ENCODE results near the gene TMEM127.
A peak's percentile ranks its signal among the peaks of the same experiment; 100 is the strongest.
"Not testable (repeated sequence)": the region's sequence is repeated elsewhere in the genome, so short reads cannot be mapped to it uniquely, and the experiment has no call there.

Gene TMEM127, protein sequence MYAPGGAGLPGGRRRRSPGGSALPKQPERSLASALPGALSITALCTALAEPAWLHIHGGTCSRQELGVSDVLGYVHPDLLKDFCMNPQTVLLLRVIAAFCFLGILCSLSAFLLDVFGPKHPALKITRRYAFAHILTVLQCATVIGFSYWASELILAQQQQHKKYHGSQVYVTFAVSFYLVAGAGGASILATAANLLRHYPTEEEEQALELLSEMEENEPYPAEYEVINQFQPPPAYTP

DNA sequence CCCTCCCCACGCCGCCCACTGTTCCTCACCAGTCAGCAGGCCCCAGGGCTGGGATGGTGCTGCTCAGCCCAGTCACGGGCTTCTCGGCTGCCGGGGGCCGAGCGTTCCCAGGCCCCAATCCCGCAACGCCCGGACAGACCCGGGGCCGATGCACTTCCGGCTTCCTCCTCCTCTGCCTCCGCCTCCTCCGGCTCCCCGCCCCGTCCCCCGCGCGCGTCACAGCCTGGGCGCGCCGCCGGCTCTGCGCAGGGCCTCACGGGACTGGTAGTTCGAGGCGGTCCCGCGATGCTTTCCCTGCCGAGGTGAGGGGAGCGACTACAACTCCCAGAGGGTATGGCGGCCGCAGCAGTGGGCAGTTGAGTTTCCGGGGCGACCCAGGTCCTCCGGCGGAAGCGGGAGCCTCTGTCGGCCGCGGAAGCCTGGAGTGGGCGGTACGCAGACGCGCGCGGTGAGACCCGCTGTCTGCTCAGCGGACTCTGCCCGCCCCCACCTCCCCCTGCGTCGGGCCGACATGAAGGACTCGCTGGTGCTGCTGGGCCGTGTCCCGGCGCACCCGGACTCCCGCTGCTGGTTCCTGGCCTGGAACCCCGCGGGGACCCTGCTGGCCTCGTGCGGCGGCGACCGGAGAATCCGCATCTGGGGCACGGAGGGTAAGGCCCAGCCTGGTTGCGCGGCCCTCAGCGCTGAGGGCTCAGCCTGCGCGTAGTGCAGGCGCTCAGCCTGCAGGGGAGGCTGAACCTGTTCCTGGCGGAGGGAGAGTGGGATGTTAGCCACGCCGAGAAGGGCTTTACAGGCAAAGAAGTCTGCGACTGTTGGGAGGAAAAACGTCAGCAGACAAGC lies at the start of gene TMEM127, which contains the start of gene CIAO1:
Gene TMEM127 (minus strand): TSS at position 158 of the 840 bp plus-strand sequence. CDS start 616 bp downstream, outside the sequence.
Gene CIAO1 (plus strand): TSS at position 386 of the 840 bp plus-strand sequence. CDS start 126 bp downstream, at position 512.
- DNase-seq: peak; percentile 69

GRCh38 chr2:96315005-96315399 lies 49.2 kb upstream of the TMEM127 start:
- DNase-seq: no peak

- no peak for DNase-seq
Measured at GRCh38 chr2:96308248-96308647, 42.5 kb upstream of the TMEM127 start.

GRCh38 chr2:96306370-96306769 lies 40.6 kb upstream of the TMEM127 start:
- no peak for DNase-seq

DNA sequence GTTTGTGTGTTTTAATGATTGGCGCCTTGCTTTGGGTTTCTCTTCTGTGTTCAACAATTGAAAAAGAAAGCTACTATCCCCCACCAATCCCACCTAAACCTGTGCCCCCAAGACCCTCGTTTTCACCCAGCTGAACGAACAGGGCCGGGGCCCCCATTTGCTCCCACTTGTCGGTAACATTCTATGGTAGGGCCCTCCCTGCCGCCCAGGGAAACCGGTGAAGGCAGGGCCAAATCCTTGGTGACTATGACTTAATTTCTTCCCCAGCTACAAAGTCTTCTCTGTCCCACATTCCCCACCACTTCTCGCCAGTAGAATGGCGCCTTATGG lies 40.1 kb upstream of the TMEM127 start:
- no peak for DNase-seq

GRCh38 chr2:96305091-96305978 lies 39.5 kb upstream of the TMEM127 start, which contains the start of gene SNRNP200:
Gene SNRNP200 (minus strand): TSS chr2:96305546. CDS start chr2:96305437, 109 bp downstream.
- DNase-seq: peak; percentile 59

- no peak for DNase-seq
Measured at GRCh38 chr2:96304606-96305005, 38.8 kb upstream of the TMEM127 start.

GRCh38 chr2:96301865-96302264 lies 36.1 kb upstream of the TMEM127 start:
- no peak for DNase-seq

- DNase-seq: no peak
Measured at GRCh38 chr2:96296925-96297324, 31.1 kb upstream of the TMEM127 start.

- not testable (repeated sequence) for DNase-seq
Measured at GRCh38 chr2:96294271-96294670, 28.5 kb upstream of the TMEM127 start.

GRCh38 chr2:96291751-96292150 lies 26.0 kb upstream of the TMEM127 start:
- DNase-seq: no peak

DNA sequence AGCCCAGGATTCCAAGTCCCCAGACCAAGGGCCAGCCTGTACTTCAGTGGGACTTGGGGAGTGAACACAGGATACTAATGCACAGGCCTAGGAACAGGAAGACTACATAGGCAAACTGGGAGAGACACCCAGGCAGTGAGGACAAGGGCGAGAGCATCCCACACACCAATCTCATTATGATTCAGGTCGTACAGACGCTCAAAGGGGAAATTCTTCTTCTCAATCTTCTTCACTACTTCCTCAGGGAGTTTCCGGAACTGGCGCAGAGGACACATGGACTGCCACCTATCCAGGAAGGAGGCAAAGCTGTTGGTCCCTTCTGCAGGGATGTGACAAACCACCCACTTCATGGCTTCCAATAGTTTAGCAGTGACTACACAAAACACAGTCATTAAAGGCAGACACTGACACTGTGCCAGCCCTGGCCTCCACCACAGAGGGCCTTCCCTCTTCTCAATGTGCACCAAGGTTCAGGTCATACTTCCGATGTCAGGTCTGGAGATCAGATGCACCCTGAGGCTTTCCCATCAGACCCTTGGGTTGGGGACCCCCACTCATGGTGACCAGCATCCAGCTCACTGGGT lies 21.6 kb upstream of the TMEM127 start:
- no peak for DNase-seq

DNA sequence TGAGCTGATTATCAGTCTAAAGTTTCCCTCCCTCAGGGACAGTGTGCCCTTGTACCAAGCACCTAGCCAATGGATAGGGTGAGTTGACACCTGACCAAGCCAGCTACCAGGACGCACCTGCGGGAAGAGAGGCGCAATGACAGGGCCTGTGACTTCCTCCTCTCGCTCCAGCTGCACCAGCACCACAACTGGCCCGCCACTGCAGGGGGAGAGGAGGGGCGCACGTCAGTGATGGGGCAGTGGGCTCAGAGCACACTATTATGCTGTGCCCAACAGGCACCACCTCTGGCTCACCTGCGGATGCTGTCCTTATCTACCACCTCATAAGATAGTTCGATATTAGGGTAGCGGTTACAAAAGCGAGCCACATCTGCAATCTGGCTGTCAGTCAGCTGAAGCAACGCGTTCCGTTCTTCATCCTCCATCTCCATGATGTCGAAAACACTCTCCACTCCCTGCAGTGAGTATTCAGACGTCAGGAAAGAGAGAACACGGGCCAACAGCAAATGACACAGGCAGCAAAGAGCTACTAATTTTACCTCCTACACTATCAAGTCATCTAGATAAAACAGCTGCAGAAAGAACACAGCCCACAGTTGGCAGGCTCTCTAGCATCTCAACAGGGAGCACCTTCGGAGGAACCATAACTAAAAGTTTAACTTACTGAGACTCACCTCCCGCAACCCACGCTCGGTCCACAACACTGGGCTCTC lies 11.1 kb upstream of the TMEM127 start:
- DNase-seq: no peak

- no peak for DNase-seq
Measured at GRCh38 chr2:96274355-96275056, 8.7 kb upstream of the TMEM127 start.

DNA sequence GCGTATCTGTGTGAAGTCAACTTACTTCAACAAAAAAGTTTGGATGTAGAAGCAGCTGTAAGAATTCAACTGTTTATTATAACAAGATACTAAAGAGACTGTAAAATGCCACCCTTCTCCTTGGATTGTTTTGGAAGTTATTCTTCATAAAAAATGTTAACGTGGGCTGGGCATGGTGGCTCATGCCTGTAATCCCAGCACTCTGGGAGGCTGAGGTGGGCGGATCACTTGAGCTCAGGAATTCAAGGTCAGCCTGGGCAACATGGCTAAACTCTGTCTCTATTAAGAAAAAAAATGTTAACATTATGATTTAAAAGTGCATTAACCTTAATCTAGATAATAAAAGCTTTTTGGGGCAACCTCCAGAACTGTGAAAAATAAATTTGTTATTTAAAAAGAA lies 8.0 kb upstream of the TMEM127 start:
- DNase-seq: no peak

DNA sequence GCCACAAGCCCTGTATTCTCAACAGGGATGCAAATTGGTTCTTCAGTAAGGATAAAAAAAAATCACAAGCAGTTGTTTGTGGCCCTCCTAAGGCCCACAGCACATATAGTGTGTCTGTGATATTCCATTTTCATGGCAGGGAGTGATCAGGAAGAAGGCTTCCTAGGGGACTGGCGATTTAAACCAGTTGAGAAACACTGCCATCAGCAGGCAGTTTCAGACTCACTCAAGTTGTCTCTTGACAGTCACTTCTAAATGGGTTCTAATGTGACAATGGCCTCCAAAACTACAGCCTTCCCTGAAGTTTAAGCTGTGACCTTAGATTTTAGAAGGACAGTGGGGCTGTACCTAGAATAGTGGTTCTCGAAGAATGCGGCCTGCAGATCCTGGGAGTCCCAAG lies 6.2 kb upstream of the TMEM127 start:
- no peak for DNase-seq

GRCh38 chr2:96267159-96267971 lies 1.6 kb upstream of the TMEM127 start:
- DNase-seq: no peak

DNA sequence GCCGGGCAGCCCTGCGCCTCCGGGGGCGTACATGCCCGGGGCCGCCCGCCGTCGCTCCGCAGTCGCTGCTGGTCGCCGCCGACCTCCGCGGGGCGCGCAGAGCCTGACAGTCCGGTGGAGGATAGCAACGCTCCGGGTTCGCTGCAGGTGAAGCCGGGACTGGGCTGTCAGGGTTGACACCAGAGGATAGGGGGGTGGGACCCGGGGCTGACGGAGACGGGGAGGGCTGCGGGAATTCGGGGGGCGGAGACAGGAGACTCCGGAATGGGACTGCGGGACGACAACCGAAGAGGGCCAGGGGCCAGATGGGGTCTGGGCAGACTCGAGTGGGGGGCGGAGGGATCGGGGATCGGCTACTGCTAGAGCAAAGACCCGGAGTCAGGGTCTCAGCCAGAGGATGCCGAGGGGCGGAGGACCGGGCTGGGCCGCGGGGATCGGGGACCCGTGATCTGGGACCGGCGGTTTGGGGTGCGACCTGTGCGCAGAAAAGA lies 403 bp downstream of the TMEM127 start:
- no peak for DNase-seq

DNA sequence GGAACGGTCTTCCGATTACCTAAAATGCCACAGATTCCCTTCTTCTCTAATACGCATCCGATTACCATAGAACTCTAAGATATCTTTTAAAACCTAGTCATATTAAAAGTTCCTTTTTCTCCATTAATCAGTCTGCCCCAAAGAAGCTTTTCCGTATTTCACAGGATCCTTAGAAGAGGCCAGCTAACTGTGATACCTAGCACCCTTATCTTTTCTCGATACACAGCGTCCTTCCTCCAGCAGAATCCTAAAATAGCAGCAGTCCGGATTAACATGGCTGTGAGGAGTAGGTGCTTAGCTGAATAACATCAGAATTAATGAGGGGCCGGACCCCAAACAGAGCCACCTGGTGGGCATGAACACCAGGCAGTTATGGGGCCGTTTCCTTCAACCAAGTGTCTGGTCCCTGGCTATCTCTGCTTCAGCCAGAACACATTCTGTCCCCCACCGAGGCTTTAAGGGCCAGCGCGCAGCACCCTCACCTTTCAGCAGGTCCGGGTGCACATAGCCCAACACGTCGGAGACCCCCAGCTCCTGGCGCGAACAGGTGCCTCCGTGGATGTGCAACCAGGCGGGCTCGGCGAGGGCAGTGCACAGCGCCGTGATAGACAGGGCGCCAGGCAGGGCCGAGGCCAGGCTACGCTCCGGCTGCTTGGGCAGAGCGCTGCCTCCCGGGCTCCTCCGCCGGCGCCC lies 995 bp downstream of the TMEM127 start:
- DNase-seq: no peak

DNA sequence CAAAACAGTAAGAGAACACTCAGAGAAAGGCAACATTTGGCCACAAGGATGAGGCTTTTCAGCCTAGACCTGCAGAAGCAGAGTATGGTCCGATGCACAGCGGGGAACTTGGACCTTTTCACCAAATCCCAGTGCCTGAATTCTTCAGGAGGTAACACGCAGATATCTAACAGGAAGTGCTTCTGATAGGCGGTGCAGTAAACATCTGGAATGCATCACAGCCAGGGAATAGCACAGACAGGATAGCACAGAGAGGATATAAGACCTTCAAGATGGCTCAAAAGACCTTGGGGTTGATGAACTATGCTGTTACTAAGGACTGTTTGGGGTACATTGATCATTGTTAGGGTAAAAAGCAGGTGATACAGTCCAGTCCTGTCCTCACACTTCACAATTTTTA lies 1.7 kb downstream of the TMEM127 start:
- no peak for DNase-seq

Data from NCI-H1436 treated with DMSO at 0.1 percent for 48 hours (cell line).